GM19463 (cell line): Measurements from ENCODE around the gene PRKCZ.

ENCODE experiments used
- ATAC-seq: cut with Tn5 transposase; IDR thresholded peaks from one replicate; pipeline ENCODE4 v1.9.1; 2021; ENCODE audit warnings: mild to moderate bottlenecking, moderate library complexity; ENCODE audit not compliant: unreplicated experiment

Gene PRKCZ

GRCh38 chr1:2098839-2099785 is 48.9 kb downstream of the PRKCZ start:
- no peak for ATAC-seq

GRCh38 chr1:2099886-2100779 is 49.9 kb downstream of the PRKCZ start:
- ATAC-seq, result no peak

- no peak for ATAC-seq
Measured at GRCh38 chr1:2100780-2101108, 50.5 kb downstream of the PRKCZ start.

- ATAC-seq, result no peak
Measured at GRCh38 chr1:2101531-2101930, 51.3 kb downstream of the PRKCZ start.

GRCh38 chr1:2101946-2102345 is 51.7 kb downstream of the PRKCZ start:
- no peak for ATAC-seq

GRCh38 chr1:2102753-2103152 is 52.5 kb downstream of the PRKCZ start:
- no peak for ATAC-seq

- ATAC-seq, result no peak
Measured at GRCh38 chr1:2103266-2103900, 53.2 kb downstream of the PRKCZ start.

- no peak for ATAC-seq
Measured at GRCh38 chr1:2103901-2104590, 53.8 kb downstream of the PRKCZ start.

- no peak for ATAC-seq
Measured at GRCh38 chr1:2104621-2105427, 54.6 kb downstream of the PRKCZ start.

GRCh38 chr1:2105781-2106524 is 55.7 kb downstream of the PRKCZ start:
- no peak for ATAC-seq

- no peak for ATAC-seq
Measured at GRCh38 chr1:2106659-2107405, 56.6 kb downstream of the PRKCZ start.

- no peak for ATAC-seq
Measured at GRCh38 chr1:2107586-2108212, 57.5 kb downstream of the PRKCZ start.

- ATAC-seq, result no peak
Measured at GRCh38 chr1:2108213-2108876, 58.1 kb downstream of the PRKCZ start.

- ATAC-seq, result no peak
Measured at GRCh38 chr1:2108877-2109580, 58.8 kb downstream of the PRKCZ start.

GRCh38 chr1:2109581-2110021 is 59.4 kb downstream of the PRKCZ start:
- ATAC-seq, result no peak

GRCh38 chr1:2110191-2110737 is 60.1 kb downstream of the PRKCZ start:
- ATAC-seq, result no peak
